Mesenchymal stem cell (in vitro differentiated cells and primary cell): ENCODE measurements around the gene IGF1R.

Source experiments
- DNase-seq: peaks from one replicate; pipeline ENCODE4 v3.0.0-alpha.2; 2013
- H2AFZ ChIP-seq: one replicate; pipeline ENCODE4 v1.6.1; 2013; ENCODE audit warnings: low read depth, mild to moderate bottlenecking, control low read depth, inconsistent platforms, low read length, moderate library complexity
- H2AK5ac ChIP-seq: 2 replicates; pipeline ENCODE4 v1.6.1; 2013; ENCODE audit warnings: low read length, moderate library complexity, mild to moderate bottlenecking, inconsistent platforms; ENCODE audit not compliant: severe bottlenecking
- H2BK120ac ChIP-seq: one replicate; pipeline ENCODE4 v1.6.1; 2013; ENCODE audit warnings: low read depth, mild to moderate bottlenecking, inconsistent platforms, low read length, moderate library complexity
- H2BK12ac ChIP-seq, 2 experiments: one replicate each; pipeline ENCODE4 v1.6.1; 2013; ENCODE audit warnings: inconsistent platforms in 2 of 2, low read length in 2 of 2, mild to moderate bottlenecking in 2 of 2, moderate library complexity in 2 of 2, control low read depth in 1 of 2
- H2BK15ac ChIP-seq: one replicate; pipeline ENCODE4 v1.6.1; 2013; ENCODE audit warnings: mild to moderate bottlenecking, low read depth, inconsistent platforms; ENCODE audit not compliant: poor library complexity, severe bottlenecking
- H2BK5ac ChIP-seq: 2 replicates; pipeline ENCODE4 v1.6.1; 2013; ENCODE audit warnings: low read depth, mild to moderate bottlenecking, low read length, control low read depth, inconsistent platforms; ENCODE audit not compliant: poor library complexity, severe bottlenecking
- H3K14ac ChIP-seq, 2 experiments: one replicate each; pipeline ENCODE4 v1.6.1; 2013; ENCODE audit warnings: inconsistent platforms in 2 of 2, low read length in 2 of 2, control low read depth in 1 of 2, mild to moderate bottlenecking in 1 of 2, moderate library complexity in 1 of 2
- H3K18ac ChIP-seq, 2 experiments: one replicate each; pipeline ENCODE4 v1.6.1; 2013; ENCODE audit warnings: inconsistent platforms in 2 of 2, low read length in 2 of 2, control low read depth in 1 of 2, low read depth in 1 of 2, mild to moderate bottlenecking in 1 of 2
- H3K23ac ChIP-seq, 2 experiments: one replicate each; pipeline ENCODE4 v1.6.1; 2013; ENCODE audit warnings: inconsistent platforms in 2 of 2, low read length in 2 of 2, mild to moderate bottlenecking in 2 of 2, moderate library complexity in 2 of 2, control low read depth in 1 of 2
- H3K27ac ChIP-seq: 2 replicates; pipeline ENCODE4 v1.5.1; 2013; ENCODE audit warnings: mild to moderate bottlenecking, moderate library complexity, low read length, control low read depth, inconsistent platforms; ENCODE audit not compliant: poor library complexity, severe bottlenecking
- H3K27me3 ChIP-seq, 2 experiments: 2 replicates each; pipeline versions ENCODE4 v1.6.1 to v1.7.0; 2013; ENCODE audit warnings: low read length in 2 of 2, mild to moderate bottlenecking in 2 of 2, moderate library complexity in 2 of 2, control low read depth in 1 of 2, inconsistent platforms in 1 of 2; ENCODE audit not compliant: control insufficient read depth in 1 of 2, insufficient read depth in 1 of 2
- H3K36me3 ChIP-seq, 2 experiments: 2 replicates each; pipeline versions ENCODE4 v1.6.1 to v1.7.0; 2013; ENCODE audit warnings: low read length in 2 of 2, control low read depth in 1 of 2, inconsistent platforms in 1 of 2, low read depth in 1 of 2, mild to moderate bottlenecking in 1 of 2; ENCODE audit not compliant: insufficient read depth in 2 of 2, control insufficient read depth in 1 of 2
- H3K4ac ChIP-seq, 2 experiments: one replicate each; pipeline ENCODE4 v1.6.1; 2013; ENCODE audit warnings: inconsistent platforms in 2 of 2, low read length in 2 of 2, mild to moderate bottlenecking in 2 of 2, moderate library complexity in 2 of 2, control low read depth in 1 of 2, low read depth in 1 of 2
- H3K4me1 ChIP-seq: 2 replicates; pipeline ENCODE4 v1.6.1; 2013; ENCODE audit warnings: low read depth, low read length, control low read depth; ENCODE audit not compliant: control insufficient read depth, insufficient read depth
- H3K4me2 ChIP-seq: 2 replicates; pipeline ENCODE4 v1.6.1; 2013; ENCODE audit warnings: low read length, mild to moderate bottlenecking, inconsistent platforms; ENCODE audit not compliant: poor library complexity, severe bottlenecking
- H3K4me3 ChIP-seq, 2 experiments: 2 replicates each; pipeline versions ENCODE4 v1.5.1 to v1.7.0; 2013; ENCODE audit warnings: low read length in 2 of 2, mild to moderate bottlenecking in 2 of 2, control low read depth in 1 of 2, low read depth in 1 of 2; ENCODE audit not compliant: insufficient read depth in 1 of 2
- H3K79me1 ChIP-seq: replicated peaks from 2 replicates; pipeline ENCODE4 v1.6.1; 2013; ENCODE audit warnings: mild to moderate bottlenecking, control low read depth, low read length, inconsistent platforms; ENCODE audit not compliant: poor library complexity, severe bottlenecking
- H3K9ac ChIP-seq: 2 replicates; pipeline ENCODE4 v1.7.0; 2013; ENCODE audit warnings: mild to moderate bottlenecking, low read length, moderate library complexity
- H3K9me3 ChIP-seq: 2 replicates; pipeline ENCODE4 v1.7.0; 2013; ENCODE audit warnings: mild to moderate bottlenecking, low read length; ENCODE audit not compliant: control insufficient read depth
- H4K8ac ChIP-seq: one replicate; pipeline ENCODE4 v1.6.1; 2013; ENCODE audit warnings: inconsistent platforms, mild to moderate bottlenecking, low read length, moderate library complexity
- H4K91ac ChIP-seq: one replicate; pipeline ENCODE4 v1.6.1; 2013; ENCODE audit warnings: mild to moderate bottlenecking, low read length, inconsistent platforms
- WGBS: methylation state at CpG from one replicate; pipeline ENCODE4 v1.1.7; 2013; ENCODE audit warnings: mixed read lengths; 5-methylcytosine and 5-hydroxymethylcytosine counted together

The IGF1R gene

DNA sequence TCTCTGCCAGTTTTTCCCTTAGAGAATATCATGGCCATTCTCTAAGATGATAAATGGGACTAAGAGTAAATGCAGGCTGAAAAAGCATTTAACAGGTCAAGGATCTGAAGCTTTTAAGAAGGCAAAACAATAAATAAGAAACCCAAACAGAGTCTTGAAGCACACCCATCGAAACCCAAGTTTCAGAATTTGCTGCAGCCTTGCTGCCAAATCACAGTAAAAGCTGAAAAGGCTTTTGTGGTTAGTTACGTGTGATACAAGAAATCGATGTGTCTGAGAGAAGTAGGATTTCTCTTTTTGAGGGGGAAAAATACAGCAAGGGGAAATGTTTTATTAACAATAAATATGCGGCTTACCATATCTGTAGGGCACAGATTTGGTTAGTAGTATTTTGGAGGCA, 92.0 kb downstream of the IGF1R start:
- H3K4me2 ChIP-seq, result no peak overlapping the region
- H2BK5ac ChIP-seq, result no peak overlapping the region
- H3K79me1 ChIP-seq, result peaks cover 23% of the 10 kb centered on the region
- H2AFZ ChIP-seq, result no peak overlapping the region
- no peak overlapping the region for H3K4ac ChIP-seq
- H3K4me3 ChIP-seq, result no peak overlapping the region
- no peak overlapping the region for H3K9ac ChIP-seq
- no peak overlapping the region for H4K91ac ChIP-seq
- H2BK15ac ChIP-seq, result no peak overlapping the region
- H2BK12ac ChIP-seq, result no peak overlapping the region
- H3K23ac ChIP-seq, result no peak overlapping the region
- no peaks in the 10 kb centered on the region for H3K36me3 ChIP-seq
- no peaks in the 10 kb centered on the region for H3K9me3 ChIP-seq
- H3K4me1 ChIP-seq, result peaks cover 26% of the 10 kb centered on the region
- peak overlapping the region; percentile 21 for H3K27ac ChIP-seq
- no peak overlapping the region for H2BK120ac ChIP-seq
- 93% methylated on average over 4 of the region's 4 CpGs for WGBS
- no peak overlapping the region for H4K8ac ChIP-seq
- H3K27me3 ChIP-seq, result no peaks in the 10 kb centered on the region
- H3K18ac ChIP-seq, result no peak overlapping the region
- H3K14ac ChIP-seq, result no peak overlapping the region
- no peak overlapping the region for H2AK5ac ChIP-seq
- no peak for DNase-seq

DNA sequence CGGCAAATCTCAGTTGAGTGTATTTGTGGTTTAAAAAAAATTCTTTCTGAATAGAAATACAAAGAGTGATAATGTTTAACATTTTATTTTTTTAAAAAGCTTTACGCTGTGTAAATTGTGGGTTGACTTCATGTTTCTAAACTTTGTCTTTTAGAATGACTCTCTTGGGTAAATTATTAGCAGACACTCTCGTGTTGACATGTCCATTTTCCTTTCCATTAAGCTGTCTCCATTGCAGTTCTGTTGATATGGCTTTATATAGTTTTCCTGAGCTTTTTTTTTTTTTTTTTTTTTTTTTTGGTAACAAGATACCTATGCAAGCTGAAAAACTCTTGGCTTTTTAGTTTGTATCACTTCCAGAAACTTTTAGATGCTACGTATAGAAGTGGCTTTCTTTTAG, 92.6 kb downstream of the IGF1R start:
- Histone ChIP-seq H3K14ac (no peak overlapping the region), H3K9ac (no peak overlapping the region), H3K18ac (no peak overlapping the region), H2AK5ac (no peak overlapping the region), H3K79me1 (peaks cover 21% of the 10 kb centered on the region), H2BK120ac (no peak overlapping the region), H3K27me3 (no peaks in the 10 kb centered on the region), H3K4me2 (no peak overlapping the region), H2BK5ac (no peak overlapping the region), H2BK15ac (no peak overlapping the region), H3K9me3 (no peaks in the 10 kb centered on the region), H3K4me1 (peaks cover 23% of the 10 kb centered on the region), H2BK12ac (no peak overlapping the region), H3K23ac (no peak overlapping the region), H2AFZ (no peak overlapping the region), H3K27ac (peak overlapping the region; percentile 11), H3K36me3 (no peaks in the 10 kb centered on the region), H4K8ac (no peak overlapping the region), H3K4me3 (no peak overlapping the region), H4K91ac (no peak overlapping the region), H3K4ac (no peak overlapping the region)
- no peak for DNase-seq
- 97% methylated on average over 3 of the region's 4 CpGs for WGBS

DNA sequence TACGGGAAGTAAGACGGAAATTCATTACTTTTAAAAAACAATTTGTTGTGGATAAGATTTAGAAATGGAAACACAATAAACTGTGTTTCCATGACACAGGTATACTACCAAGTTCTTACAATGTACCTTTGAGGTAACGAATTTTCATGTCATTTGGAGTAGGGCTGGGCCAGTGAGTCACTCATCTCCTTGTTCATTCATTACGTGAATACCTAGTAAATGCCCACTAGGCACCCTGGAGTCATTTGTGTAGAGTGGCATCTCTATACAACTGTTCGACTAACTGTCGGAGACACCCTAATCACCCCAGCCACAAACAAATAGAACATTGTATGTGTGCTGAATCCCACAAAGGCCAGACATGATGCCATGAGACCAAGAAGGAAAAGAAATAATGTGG, 94.8 kb downstream of the IGF1R start:
- Histone ChIP-seq H2BK15ac (no peak overlapping the region), H3K9ac (no peak overlapping the region), H3K4ac (no peak overlapping the region), H3K79me1 (peaks cover 19% of the 10 kb centered on the region), H3K36me3 (no peaks in the 10 kb centered on the region), H2BK120ac (no peak overlapping the region), H3K18ac (no peak overlapping the region), H3K4me1 (peaks cover 14% of the 10 kb centered on the region), H4K91ac (no peak overlapping the region), H3K4me2 (no peak overlapping the region), H3K14ac (no peak overlapping the region), H4K8ac (no peak overlapping the region), H3K27ac (no peak overlapping the region), H2AK5ac (peak overlapping the region; percentile 6), H3K9me3 (no peaks in the 10 kb centered on the region), H2AFZ (no peak overlapping the region), H3K4me3 (no peak overlapping the region), H2BK5ac (no peak overlapping the region), H3K23ac (no peak overlapping the region), H2BK12ac (no peak overlapping the region), H3K27me3 (no peaks in the 10 kb centered on the region)
- DNase-seq, result no peak
- 100% methylated on average over 4 of the region's 6 CpGs for WGBS

DNA sequence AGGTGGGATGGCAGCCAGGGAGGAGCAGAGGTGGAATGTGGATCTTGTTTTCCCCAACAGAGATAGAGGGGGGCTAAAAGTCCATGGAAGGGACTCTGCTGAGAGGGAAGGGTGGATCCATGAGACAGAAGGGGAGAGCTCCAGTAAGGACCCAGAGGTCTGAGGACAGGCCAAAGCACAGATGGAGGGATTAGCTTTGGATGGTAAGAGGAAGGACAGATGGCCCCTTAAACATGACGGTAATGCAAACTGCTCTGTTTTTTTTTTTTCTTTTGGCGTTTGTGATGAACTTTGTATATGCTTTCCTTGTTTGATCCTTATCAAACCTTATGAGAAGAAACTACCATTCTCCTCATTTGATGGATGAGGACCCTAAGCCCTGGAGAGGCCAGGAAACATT, 96.2 kb downstream of the IGF1R start:
- Histone ChIP-seq H3K4me2 (no peak overlapping the region), H2AFZ (no peak overlapping the region), H3K18ac (no peak overlapping the region), H3K4me3 (no peak overlapping the region), H3K9me3 (no peaks in the 10 kb centered on the region), H3K79me1 (peaks cover 21% of the 10 kb centered on the region), H4K8ac (no peak overlapping the region), H3K27me3 (no peaks in the 10 kb centered on the region), H2BK12ac (no peak overlapping the region), H2BK15ac (no peak overlapping the region), H3K23ac (no peak overlapping the region), H4K91ac (no peak overlapping the region), H3K36me3 (no peaks in the 10 kb centered on the region), H2BK5ac (no peak overlapping the region), H3K4me1 (peaks cover 12% of the 10 kb centered on the region), H3K14ac (no peak overlapping the region), H3K9ac (no peak overlapping the region), H2BK120ac (no peak overlapping the region), H3K27ac (no peak overlapping the region), H3K4ac (no peak overlapping the region), H2AK5ac (no peak overlapping the region)
- 40% methylated on average over 1 of the region's 2 CpGs for WGBS
- peak; percentile 31 for DNase-seq
